Tibial nerve (tissue), 4 donors: ENCODE results near the gene TPD52L1.

Experiments
- EP300 ChIP-seq, 2 donors: sonication (generic); formaldehyde crosslinking; IDR thresholded peaks; one replicate each; pipeline ENCODE4 v1.6.1; 2017; ENCODE audit warnings: antibody characterized with exemption in 2 of 2, mild to moderate bottlenecking in 1 of 2
- POLR2A ChIP-seq, 2 donors: fragments of 450-650 bp; IDR thresholded peaks; one replicate each; pipeline ENCODE4 v1.6.1; 2017; ENCODE audit warnings: antibody characterized with exemption in 2 of 2, mild to moderate bottlenecking in 2 of 2, moderate library complexity in 2 of 2
- TF ChIP-seq, protein P1 (sequence below), 5 experiments: fragments of 200-600 bp in 3 of 5; fragments of 450-650 bp in 2 of 5; sonication (generic) in 3 of 5; IDR thresholded peaks; one replicate each; pipeline ENCODE4 v1.5.1; 2016 to 2019; ENCODE audit warnings: antibody characterized with exemption in 5 of 5, mild to moderate bottlenecking in 3 of 5, moderate library complexity in 2 of 5

DNA sequence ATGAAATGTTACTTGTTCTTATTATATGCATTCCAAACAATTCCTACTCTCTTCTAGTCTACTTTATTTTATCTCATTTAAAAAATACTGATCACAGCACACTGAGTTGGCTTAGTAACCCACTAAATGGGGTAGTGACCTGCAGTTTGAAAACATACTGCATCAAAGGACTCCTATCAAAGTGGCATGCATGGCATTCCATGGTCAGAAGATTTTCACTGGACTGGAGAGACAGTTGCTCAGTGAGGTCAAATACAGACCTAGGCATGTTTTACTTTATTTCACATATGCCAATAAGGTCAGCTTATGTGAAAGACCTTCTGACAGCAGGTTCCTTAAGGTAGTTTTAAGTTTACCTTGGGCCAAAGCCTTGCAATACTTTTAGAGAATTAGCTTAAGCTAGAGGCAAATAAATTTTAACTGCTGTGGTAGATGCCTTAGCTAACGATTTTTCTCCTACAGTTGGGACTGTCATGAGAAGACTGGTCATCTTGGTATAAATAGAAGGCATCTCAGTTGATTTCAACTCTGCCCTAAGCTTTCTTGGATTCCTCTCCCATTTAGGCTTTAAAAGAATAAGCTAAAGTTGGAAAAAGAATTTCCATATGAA lies 35.1 kb downstream of the TPD52L1 start:
- TF ChIP-seq, protein P1, sequence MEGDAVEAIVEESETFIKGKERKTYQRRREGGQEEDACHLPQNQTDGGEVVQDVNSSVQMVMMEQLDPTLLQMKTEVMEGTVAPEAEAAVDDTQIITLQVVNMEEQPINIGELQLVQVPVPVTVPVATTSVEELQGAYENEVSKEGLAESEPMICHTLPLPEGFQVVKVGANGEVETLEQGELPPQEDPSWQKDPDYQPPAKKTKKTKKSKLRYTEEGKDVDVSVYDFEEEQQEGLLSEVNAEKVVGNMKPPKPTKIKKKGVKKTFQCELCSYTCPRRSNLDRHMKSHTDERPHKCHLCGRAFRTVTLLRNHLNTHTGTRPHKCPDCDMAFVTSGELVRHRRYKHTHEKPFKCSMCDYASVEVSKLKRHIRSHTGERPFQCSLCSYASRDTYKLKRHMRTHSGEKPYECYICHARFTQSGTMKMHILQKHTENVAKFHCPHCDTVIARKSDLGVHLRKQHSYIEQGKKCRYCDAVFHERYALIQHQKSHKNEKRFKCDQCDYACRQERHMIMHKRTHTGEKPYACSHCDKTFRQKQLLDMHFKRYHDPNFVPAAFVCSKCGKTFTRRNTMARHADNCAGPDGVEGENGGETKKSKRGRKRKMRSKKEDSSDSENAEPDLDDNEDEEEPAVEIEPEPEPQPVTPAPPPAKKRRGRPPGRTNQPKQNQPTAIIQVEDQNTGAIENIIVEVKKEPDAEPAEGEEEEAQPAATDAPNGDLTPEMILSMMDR (IDR thresholded peaks at IDR 0.05): no peak
- TF ChIP-seq POLR2A (IDR thresholded peaks at IDR 0.05) (no peak), EP300 (IDR thresholded peaks at IDR 0.05) (no peak)
